ENCODE measurements around the gene FSTL4. TPM values are rescaled to one million over a fixed set of nuclear protein-coding genes. Genes with fewer than 3 reads are reported as not detected.

The FSTL4 gene
- total RNA-seq, 1 donor from 2014 or later = 11.3 TPM

GRCh38 chr5:133412661-133413060 lies 199.7 kb downstream of the FSTL4 start:
- TF ChIP-seq CTCF (conservative IDR thresholded peaks at IDR 0.05) = no peak
- H3K4me1 Mint-ChIP-seq (ENCODE audit: unreplicated experiment) = peaks cover 10% of the 10 kb centered on the region
- H3K27me3 Mint-ChIP-seq = peaks cover 3% of the 10 kb centered on the region

GRCh38 chr5:133410335-133410828 lies 202.0 kb downstream of the FSTL4 start:
- Mint-ChIP-seq H3K27me3 (peaks cover under 1% of the 10 kb centered on the region), H3K4me1 (ENCODE audit: unreplicated experiment) (peaks cover 16% of the 10 kb centered on the region), H3K27ac (peak overlapping the region; percentile 12), H3K36me3 (peaks cover 4% of the 10 kb centered on the region), H3K4me3 (no peak overlapping the region), H3K9me3 (peaks cover 4% of the 10 kb centered on the region)
- DNase-seq (ENCODE audit: extremely low spot score, unreplicated experiment) = no peak
- TF ChIP-seq CTCF (conservative IDR thresholded peaks at IDR 0.05) = no peak

More at GRCh38 chr5:133412661-133413060, 199.7 kb downstream of the FSTL4 start:
- H3K27ac Mint-ChIP-seq = no peak overlapping the region
- no peak for DNase-seq (ENCODE audit: extremely low spot score, unreplicated experiment)
- no peak overlapping the region for H3K4me3 Mint-ChIP-seq
- no peaks in the 10 kb centered on the region for H3K9me3 Mint-ChIP-seq
- H3K36me3 Mint-ChIP-seq = no peaks in the 10 kb centered on the region

- Mint-ChIP-seq H3K4me1 (ENCODE audit: unreplicated experiment) (peaks cover 16% of the 10 kb centered on the region), H3K4me3 (no peak overlapping the region), H3K27ac (no peak overlapping the region), H3K36me3 (peaks cover 9% of the 10 kb centered on the region), H3K27me3 (no peaks in the 10 kb centered on the region), H3K9me3 (peaks cover 4% of the 10 kb centered on the region)
- no peak for DNase-seq (ENCODE audit: extremely low spot score, unreplicated experiment)
- TF ChIP-seq CTCF (conservative IDR thresholded peaks at IDR 0.05) = no peak
Observed at GRCh38 chr5:133409210-133409674, 203.1 kb downstream of the FSTL4 start.

GRCh38 chr5:133408322-133408721 lies 204.0 kb downstream of the FSTL4 start:
- Mint-ChIP-seq H3K4me1 (ENCODE audit: unreplicated experiment) (peaks cover 16% of the 10 kb centered on the region), H3K4me3 (no peak overlapping the region), H3K36me3 (peaks cover 9% of the 10 kb centered on the region), H3K9me3 (peaks cover 4% of the 10 kb centered on the region), H3K27me3 (no peaks in the 10 kb centered on the region), H3K27ac (no peak overlapping the region)
- DNase-seq (ENCODE audit: extremely low spot score, unreplicated experiment) = no peak
- no peak for TF ChIP-seq CTCF (conservative IDR thresholded peaks at IDR 0.05)

GRCh38 chr5:133406977-133407632 lies 205.2 kb downstream of the FSTL4 start:
- Mint-ChIP-seq H3K27ac (peak overlapping the region; percentile 56), H3K4me1 (ENCODE audit: unreplicated experiment) (peaks cover 18% of the 10 kb centered on the region), H3K27me3 (no peaks in the 10 kb centered on the region), H3K4me3 (no peak overlapping the region), H3K9me3 (peaks cover 4% of the 10 kb centered on the region), H3K36me3 (peaks cover 9% of the 10 kb centered on the region)
- no peak for TF ChIP-seq CTCF (conservative IDR thresholded peaks at IDR 0.05)
- DNase-seq (ENCODE audit: extremely low spot score, unreplicated experiment) = no peak

Measured in type B pancreatic cell (in vitro differentiated cells).